AG09309 (cell line): Measurements from ENCODE around the gene CRPPA.
"Not testable (repeated sequence)": the region's sequence is repeated elsewhere in the genome, so short reads cannot be mapped to it uniquely, and the experiment has no call there.

Source experiments
- DNase-seq: peaks from one replicate; pipeline ENCODE4 v3.0.0-alpha.2; 2010; ENCODE audit warnings: low read depth
- H3K4me3 ChIP-seq: 2 replicates; pipeline ENCODE4 v1.5.1; 2011; ENCODE audit warnings: mild to moderate bottlenecking, low read depth, low read length, moderate library complexity; ENCODE audit not compliant: control insufficient read depth
- CTCF ChIP-seq: IDR thresholded peaks from 2 replicates; pipeline ENCODE4 v1.5.1; 2011; ENCODE audit warnings: mild to moderate bottlenecking, low read depth, low read length, inconsistent platforms; ENCODE audit not compliant: insufficient read depth, control insufficient read depth; ENCODE audit errors: missing control alignments

CRPPA gene

GRCh38 chr7:16460789-16461493 lies 39.6 kb upstream of the CRPPA start:
- DNase-seq: no peak
- TF ChIP-seq CTCF: no peak
- H3K4me3 ChIP-seq: no peak overlapping the region

DNA sequence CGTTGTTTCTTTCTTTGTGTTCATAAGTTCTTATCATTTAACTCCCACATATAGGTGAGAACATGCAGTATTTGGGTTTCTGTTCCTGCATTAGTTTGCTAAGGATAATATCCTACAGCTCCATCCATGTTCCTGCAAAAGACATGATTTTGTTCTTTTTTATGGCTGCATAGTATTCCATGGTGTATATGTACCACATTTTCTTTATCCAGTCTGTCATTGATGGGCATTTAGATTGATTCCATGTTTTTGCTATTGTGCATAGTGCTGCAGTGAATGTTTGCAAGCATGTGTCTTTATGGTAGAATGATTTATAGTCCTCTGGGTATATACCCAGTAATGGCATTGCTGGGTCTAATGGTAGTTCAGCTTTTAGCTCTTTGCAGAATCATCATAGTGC lies 35.0 kb upstream of the CRPPA start:
- H3K4me3 ChIP-seq: not testable (repeated sequence)

GRCh38 chr7:16455591-16455990 lies 34.3 kb upstream of the CRPPA start:
- no peak overlapping the region for H3K4me3 ChIP-seq
- TF ChIP-seq CTCF: no peak
- DNase-seq: no peak

More for the DNA sequence above, 35.0 kb upstream of the CRPPA start:
- not testable (repeated sequence) for DNase-seq

- no peak for DNase-seq
- TF ChIP-seq CTCF: no peak
- H3K4me3 ChIP-seq: no peak overlapping the region
Observed at GRCh38 chr7:16450366-16450765, 29.0 kb upstream of the CRPPA start.

DNA sequence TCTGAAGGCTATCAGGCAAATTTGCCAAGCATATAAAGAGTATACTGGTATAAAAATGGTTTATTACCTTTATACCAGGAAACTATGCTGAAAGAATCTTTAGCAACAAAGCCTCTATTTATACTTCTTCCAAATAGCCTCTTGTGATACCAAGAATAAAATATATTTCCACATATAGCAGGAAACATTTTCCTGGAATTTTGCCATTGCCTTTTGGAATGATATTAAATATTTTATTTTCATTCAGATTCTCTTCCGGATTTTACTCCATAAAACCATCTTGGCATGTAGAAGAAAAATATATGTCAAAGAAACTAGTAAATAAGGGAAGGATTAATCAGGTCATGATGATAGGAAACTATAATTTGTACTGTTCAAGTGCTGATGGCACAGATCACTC lies 26.5 kb upstream of the CRPPA start:
- no peak for TF ChIP-seq CTCF
- H3K4me3 ChIP-seq: no peak overlapping the region
- DNase-seq: no peak

DNA sequence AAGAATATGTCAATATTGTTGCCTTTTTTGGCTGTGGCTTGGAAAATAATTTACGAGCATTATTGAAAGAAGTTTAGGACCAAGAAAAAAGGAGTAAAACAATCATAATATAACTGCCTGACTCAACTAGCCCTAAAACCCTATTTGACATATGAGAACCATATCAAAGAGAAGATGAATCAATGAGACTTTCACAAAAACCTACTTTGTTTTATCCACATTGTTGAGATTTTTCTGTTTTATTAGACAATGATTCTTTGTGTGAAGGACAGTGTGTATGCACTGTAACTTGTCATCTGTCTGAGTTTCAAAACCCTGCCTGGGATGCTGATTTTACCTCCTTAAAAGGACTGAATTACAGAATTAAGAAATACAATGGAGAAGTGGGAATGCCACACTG lies 25.2 kb upstream of the CRPPA start:
- no peak overlapping the region for H3K4me3 ChIP-seq
- TF ChIP-seq CTCF: no peak
- no peak for DNase-seq

DNA sequence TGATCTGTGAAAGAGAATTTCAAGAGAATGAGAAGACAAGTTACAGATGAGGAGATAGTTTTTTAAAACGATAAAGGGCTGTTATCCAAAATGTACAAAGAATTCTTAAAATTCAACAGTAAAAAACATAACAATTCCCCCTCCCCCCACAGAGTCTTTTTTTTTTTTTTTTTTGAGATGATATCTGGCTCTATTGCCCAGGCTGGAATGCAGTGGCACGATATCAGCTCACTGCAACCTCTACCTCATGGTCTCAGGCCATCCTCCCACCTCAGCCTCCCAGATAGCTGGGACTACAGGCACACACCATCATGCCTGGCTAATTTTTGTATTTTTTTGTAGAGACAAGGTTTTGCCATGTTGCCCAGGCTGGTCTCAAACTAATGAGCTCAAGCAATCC lies 22.5 kb upstream of the CRPPA start:
- not testable (repeated sequence) for DNase-seq, H3K4me3 ChIP-seq

GRCh38 chr7:16438988-16439387 lies 17.6 kb upstream of the CRPPA start:
- no peak for TF ChIP-seq CTCF
- H3K4me3 ChIP-seq: no peak overlapping the region
- DNase-seq: no peak
